Uterus (tissue), 4 donors: Measurements from ENCODE around the gene EFNA4. TPM values are rescaled to one million over a fixed set of nuclear protein-coding genes. Genes with fewer than 3 reads are reported as not detected.
A peak's percentile ranks its signal among the peaks of the same experiment; 100 is the strongest.

Source experiments
- DNase-seq, 2 donors: peaks; one replicate each; pipeline ENCODE4 v3.0.0-alpha.2; 2019 to 2020
- H3K27ac ChIP-seq, 2 donors: fragments of 200-600 bp; sonication (generic); 1 replicate in 1 of 2; 2 replicates in 1 of 2; pipeline ENCODE4 v1.5.1; 2016 to 2018
- H3K27me3 ChIP-seq, 2 donors: fragments of 200-600 bp; sonication (generic); one replicate each; pipeline ENCODE4 v1.5.1; 2018 to 2019; ENCODE audit warnings: control low read depth in 1 of 2
- H3K36me3 ChIP-seq, 2 donors: fragments of 200-600 bp; sonication (generic); one replicate each; pipeline ENCODE4 v1.5.1; 2019; ENCODE audit warnings: control low read depth in 1 of 2
- H3K4me1 ChIP-seq, 2 donors: fragments of 200-600 bp; sonication (generic); one replicate each; pipeline ENCODE4 v1.5.1; 2018 to 2019; ENCODE audit warnings: control low read depth in 1 of 2
- H3K4me3 ChIP-seq, 2 donors: fragments of 200-600 bp; sonication (generic); 1 replicate in 1 of 2; 2 replicates in 1 of 2; pipeline ENCODE4 v1.5.1; 2018 to 2019; ENCODE audit warnings: mild to moderate bottlenecking in 1 of 2
- H3K9me3 ChIP-seq, 2 donors: fragments of 200-600 bp; sonication (generic); one replicate each; pipeline ENCODE4 v1.5.1; 2019; ENCODE audit warnings: control low read depth in 1 of 2
- POLR2A ChIP-seq, 2 donors: fragments of 450-650 bp; IDR thresholded peaks; one replicate each; pipeline ENCODE4 v1.6.1; 2016; ENCODE audit warnings: antibody characterized with exemption in 2 of 2, mild to moderate bottlenecking in 1 of 2, moderate library complexity in 1 of 2
- intact Hi-C: fragments of 100-400 bp; cut with DNase I; formaldehyde crosslinking; loops from one replicate; pipeline ENCODE4 v1.15.1; 2023; ENCODE audit warnings: low total_unique reads
- total RNA-seq, 4 donors: library from RNA; depleted of rRNA in 3 of 4; stranded (reverse); fragments of >200 nt in 3 of 4; gene quantifications; one replicate each; pipeline versions ENCODE4 v1.1.0 to v1.2.4, GENCODE V29; 2014 to 2023
- TF ChIP-seq, protein P1 (sequence below), 4 experiments: fragments of 200-600 bp in 2 of 4; fragments of 450-650 bp in 2 of 4; sonication (generic) in 2 of 4; IDR thresholded peaks; one replicate each; pipeline ENCODE4 v1.5.1; 2016 to 2019; ENCODE audit warnings: antibody characterized with exemption in 4 of 4, mild to moderate bottlenecking in 2 of 4, moderate library complexity in 1 of 4
- donor health status: DM: yes; HTN: yes; CAD: no.

Gene EFNA4
- total RNA-seq, 4 donors from 2014 or later, result 8.0 to 8.4 TPM; not detected in 2

DNA sequence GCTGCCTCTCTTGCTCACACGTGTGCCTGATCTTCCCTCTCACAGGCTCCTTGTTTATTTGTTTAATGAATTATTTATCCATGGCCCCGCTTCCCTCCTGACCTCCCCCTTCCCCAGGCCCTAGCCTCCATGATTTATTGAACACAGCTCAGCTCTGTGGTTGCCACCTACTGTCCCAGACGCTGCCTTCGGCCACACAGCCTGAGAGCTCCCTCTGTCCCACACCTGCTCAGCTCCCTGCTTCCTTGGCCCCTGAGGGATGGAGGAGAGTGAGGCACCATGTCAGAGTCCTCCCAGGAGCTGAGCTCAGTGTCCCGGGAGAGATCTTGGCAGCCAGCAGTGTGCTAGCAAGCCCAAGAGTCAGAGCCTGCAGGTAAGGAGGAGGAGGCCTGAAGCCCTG, 12.0 kb downstream of the EFNA4 start:
- DNase-seq, result no peak
- Histone ChIP-seq H3K4me3 (no peak overlapping the region), H3K9me3 (no peaks in the 10 kb centered on the region), H3K4me1 (peaks cover 9 to 22% of the 10 kb centered on the region in 2 donors), H3K36me3 (no peaks in the 10 kb centered on the region), H3K27ac (no peak overlapping the region), H3K27me3 (peaks cover 7 to 10% of the 10 kb centered on the region in 2 donors)
- TF ChIP-seq, protein P1, sequence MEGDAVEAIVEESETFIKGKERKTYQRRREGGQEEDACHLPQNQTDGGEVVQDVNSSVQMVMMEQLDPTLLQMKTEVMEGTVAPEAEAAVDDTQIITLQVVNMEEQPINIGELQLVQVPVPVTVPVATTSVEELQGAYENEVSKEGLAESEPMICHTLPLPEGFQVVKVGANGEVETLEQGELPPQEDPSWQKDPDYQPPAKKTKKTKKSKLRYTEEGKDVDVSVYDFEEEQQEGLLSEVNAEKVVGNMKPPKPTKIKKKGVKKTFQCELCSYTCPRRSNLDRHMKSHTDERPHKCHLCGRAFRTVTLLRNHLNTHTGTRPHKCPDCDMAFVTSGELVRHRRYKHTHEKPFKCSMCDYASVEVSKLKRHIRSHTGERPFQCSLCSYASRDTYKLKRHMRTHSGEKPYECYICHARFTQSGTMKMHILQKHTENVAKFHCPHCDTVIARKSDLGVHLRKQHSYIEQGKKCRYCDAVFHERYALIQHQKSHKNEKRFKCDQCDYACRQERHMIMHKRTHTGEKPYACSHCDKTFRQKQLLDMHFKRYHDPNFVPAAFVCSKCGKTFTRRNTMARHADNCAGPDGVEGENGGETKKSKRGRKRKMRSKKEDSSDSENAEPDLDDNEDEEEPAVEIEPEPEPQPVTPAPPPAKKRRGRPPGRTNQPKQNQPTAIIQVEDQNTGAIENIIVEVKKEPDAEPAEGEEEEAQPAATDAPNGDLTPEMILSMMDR (IDR thresholded peaks at IDR 0.05), result no peak
- TF ChIP-seq POLR2A (IDR thresholded peaks at IDR 0.05), result no peak
- intact Hi-C loops, result no loop called here

DNA sequence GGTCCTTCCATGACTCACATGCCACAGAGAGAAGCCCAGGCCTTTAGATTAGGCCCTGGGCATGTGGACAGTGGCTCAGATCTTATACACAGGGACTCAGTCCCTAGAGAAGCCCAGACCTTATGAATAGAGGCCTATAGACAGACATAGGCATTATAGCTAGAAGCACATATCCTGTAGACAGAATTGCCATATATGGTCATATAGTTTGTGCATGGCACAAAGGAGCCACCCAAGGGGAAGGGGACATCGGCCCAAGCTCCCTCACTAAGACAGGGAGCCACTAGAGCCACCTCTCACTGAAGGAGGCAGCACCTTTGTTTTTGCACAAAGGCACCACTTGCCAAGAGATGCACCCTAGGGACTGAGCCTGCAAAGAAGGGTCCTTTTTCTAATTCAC, 12.8 kb downstream of the EFNA4 start:
- TF ChIP-seq POLR2A (IDR thresholded peaks at IDR 0.05), result no peak
- TF ChIP-seq, protein P1 (IDR thresholded peaks at IDR 0.05), result no peak
- intact Hi-C loops, result no loop called here
- no peaks in the 10 kb centered on the region for H3K9me3 ChIP-seq
- no peak for DNase-seq
- H3K27me3 ChIP-seq, result peaks cover 16 to 18% of the 10 kb centered on the region in 2 donors
- H3K27ac ChIP-seq, result no peak overlapping the region
- H3K4me1 ChIP-seq, result peaks cover 10 to 29% of the 10 kb centered on the region in 2 donors
- no peaks in the 10 kb centered on the region for H3K36me3 ChIP-seq
- no peak overlapping the region for H3K4me3 ChIP-seq

DNA sequence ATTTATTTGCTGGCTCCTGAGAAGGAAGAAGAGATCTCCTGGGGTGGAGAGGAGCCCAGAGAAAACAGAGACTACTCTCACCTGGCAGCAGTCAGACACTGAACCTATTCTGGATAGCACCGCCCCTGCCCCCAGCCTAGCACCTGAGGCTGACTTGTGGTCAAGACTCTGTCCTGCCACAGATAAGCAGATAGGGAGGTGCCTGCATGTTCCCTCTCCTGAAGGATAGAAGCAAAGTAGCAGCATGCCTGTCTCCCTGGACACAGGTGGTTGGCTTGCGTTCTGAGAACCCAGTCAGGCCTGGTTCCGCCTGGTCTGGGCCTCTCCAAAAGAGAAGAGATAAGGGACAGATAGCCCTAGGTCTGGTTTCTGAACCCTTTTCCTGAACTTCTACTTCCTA, 13.8 kb downstream of the EFNA4 start:
- intact Hi-C loops, result no loop called here
- Histone ChIP-seq H3K4me1 (peaks cover 10 to 39% of the 10 kb centered on the region in 2 donors), H3K9me3 (no peaks in the 10 kb centered on the region), H3K36me3 (no peaks in the 10 kb centered on the region), H3K4me3 (no peak overlapping the region), H3K27me3 (peaks cover 23 to 27% of the 10 kb centered on the region in 2 donors), H3K27ac (no peak overlapping the region)
- no peak for TF ChIP-seq POLR2A (IDR thresholded peaks at IDR 0.05)
- TF ChIP-seq, protein P1 (IDR thresholded peaks at IDR 0.05), result no peak
- DNase-seq, result no peak

DNA sequence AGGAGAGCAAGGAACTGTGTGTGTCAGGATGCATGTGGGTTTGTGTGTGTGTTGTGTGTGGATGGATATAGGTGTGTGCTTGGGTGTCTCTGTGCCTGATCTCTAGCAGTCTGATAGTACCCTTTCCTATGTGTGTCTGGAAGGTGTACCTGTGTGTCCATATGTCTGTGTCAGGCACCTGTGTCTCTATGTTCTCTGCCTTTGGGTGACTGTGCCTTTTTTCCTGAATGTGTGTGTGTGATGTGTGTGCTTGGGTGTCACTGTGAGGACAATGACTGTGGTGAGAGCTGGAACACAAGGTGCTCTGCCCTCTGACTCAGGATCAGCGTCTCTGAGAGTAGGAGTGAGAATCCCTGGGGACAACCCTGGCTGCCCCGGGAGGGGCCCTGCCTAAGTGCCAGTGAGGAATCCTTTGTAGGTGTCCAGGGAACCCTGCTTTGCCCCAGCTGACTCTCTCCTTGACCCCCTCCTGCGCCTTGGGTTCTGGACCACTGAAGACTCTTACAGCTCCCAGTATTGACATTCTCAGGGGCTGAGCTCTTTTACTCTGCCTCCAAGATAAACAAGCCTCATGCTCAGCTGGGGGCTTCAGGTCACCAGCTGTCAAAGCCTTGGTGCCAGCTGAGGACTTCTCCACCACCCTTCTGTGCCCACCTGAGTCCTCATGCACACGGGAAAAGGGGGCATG, 14.4 kb downstream of the EFNA4 start:
- intact Hi-C loops, result no loop called here
- TF ChIP-seq, protein P1 (IDR thresholded peaks at IDR 0.05), result no peak
- TF ChIP-seq POLR2A (IDR thresholded peaks at IDR 0.05), result no peak
- Histone ChIP-seq H3K36me3 (no peaks in the 10 kb centered on the region), H3K27me3 (peaks cover 29 to 33% of the 10 kb centered on the region in 2 donors), H3K9me3 (no peaks in the 10 kb centered on the region), H3K27ac (no peak overlapping the region), H3K4me1 (peaks cover 10 to 45% of the 10 kb centered on the region in 2 donors), H3K4me3 (no peak overlapping the region)
- DNase-seq, result no peak

DNA sequence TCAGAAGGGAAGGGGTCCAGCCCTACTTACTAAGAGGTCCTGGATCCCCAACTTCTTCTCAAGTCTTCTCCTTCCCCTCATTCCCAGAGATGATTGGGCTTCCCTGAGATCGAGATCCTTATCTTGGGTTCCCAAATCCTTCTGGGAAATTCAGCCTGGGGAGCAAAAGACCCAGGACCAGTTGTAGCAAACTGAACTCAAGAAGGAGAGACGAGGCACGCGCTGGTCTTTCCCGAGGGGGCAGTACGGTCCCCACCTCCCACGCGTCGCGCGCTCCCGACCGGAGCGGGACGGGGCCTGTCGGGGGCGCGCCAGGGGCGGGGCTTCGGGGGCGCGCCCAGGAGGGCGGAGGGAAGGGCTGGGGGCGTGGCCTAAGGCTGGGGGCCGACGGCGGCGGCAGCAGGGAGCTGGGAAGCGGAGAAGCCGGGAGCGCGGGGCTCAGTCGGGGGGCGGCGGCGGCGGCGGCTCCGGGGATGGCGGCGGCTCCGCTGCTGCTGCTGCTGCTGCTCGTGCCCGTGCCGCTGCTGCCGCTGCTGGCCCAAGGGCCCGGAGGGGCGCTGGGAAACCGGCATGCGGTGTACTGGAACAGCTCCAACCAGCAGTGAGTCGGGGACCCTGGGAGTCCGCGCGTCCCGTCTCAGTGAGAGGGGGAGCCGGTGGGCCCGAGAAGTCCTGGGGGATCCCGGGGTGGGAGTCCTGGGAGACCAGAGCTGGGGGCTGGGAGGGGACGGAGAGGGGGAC, 15.1 kb downstream of the EFNA4 start, which contains the start of gene EFNA3:
Gene EFNA3 (plus strand): TSS at position 369 of the 741 bp plus-strand sequence. CDS start 105 bp downstream, at position 474.
- no peaks in the 10 kb centered on the region for H3K36me3 ChIP-seq
- TF ChIP-seq, protein P1 (IDR thresholded peaks at IDR 0.05), result no peak
- TF ChIP-seq POLR2A (IDR thresholded peaks at IDR 0.05), result peak in 1 of 2 donors; percentile 23
- H3K9me3 ChIP-seq, result no peaks in the 10 kb centered on the region
- H3K4me1 ChIP-seq, result peaks cover 10 to 45% of the 10 kb centered on the region in 2 donors
- peak within 1 kb of the TSS in 1 of 2 donors; percentile 27 for H3K4me3 ChIP-seq
- intact Hi-C loops, result no loop called here
- peaks cover 36 to 40% of the 10 kb centered on the region in 2 donors for H3K27me3 ChIP-seq
- DNase-seq, result peak; percentile 69 to 85
- H3K27ac ChIP-seq, result no peak within 1 kb of the TSS
